GM12878 (cell line): ENCODE measurements around the gene STK39. TPM values are rescaled to one million over a fixed set of nuclear protein-coding genes. Genes with fewer than 3 reads are reported as not detected.

ENCODE experiments used
- ATAC-seq: fragments of 200-7000 bp; cut with Tn5 transposase; 3 replicates; pipeline ENCODE4 v1.9.1; 2020; ENCODE audit warnings: mild to moderate bottlenecking, moderate library complexity
- BruUV-seq: library from RNA; stranded (reverse); fragments of 400-500 nt; replicated peaks from 2 replicates; lab custom pipeline; 2021; lab: Mats Ljungman, UMichigan
- CTCF ChIA-PET: fragments of 300-600 bp; sonication (Branson Sonifier 250); formaldehyde crosslinking; extraction: SDS; loops from one replicate; lab custom pipeline; 2021; ENCODE audit warnings: inconsistent platforms; lab: Yijun Ruan, JAX
- POLR2A ChIA-PET: fragments of 350-600 bp; formaldehyde crosslinking; extraction: SDS; loops from one replicate; lab custom pipeline; 2021; ENCODE audit warnings: inconsistent platforms; lab: Charles Lee
- RAD21 ChIA-PET: fragments of 300-600 bp; sonication (Branson Sonifier 250); formaldehyde crosslinking; loops from one replicate; lab custom pipeline; 2023; ENCODE audit warnings: antibody characterized with exemption; ENCODE audit not compliant: unreplicated experiment; lab: Charles Lee
- SMC1A ChIA-PET: fragments of 300-600 bp; sonication (Branson Sonifier 250); formaldehyde crosslinking; loops from one replicate; lab custom pipeline; 2023; ENCODE audit not compliant: unreplicated experiment, uncharacterized antibody; lab: Charles Lee
- DNase-seq: peaks from one replicate; pipeline ENCODE4 v3.0.0-alpha.2; 2011; ENCODE audit warnings: low read depth, low spot score
- FAIRE-seq: peaks from 3 replicates; lab custom pipeline; 2011; peaks lifted over from hg19 to GRCh38; lab: Jason Lieb, UNC
- H2AFZ ChIP-seq: 2 replicates; pipeline ENCODE4 v1.6.0; 2011; ENCODE audit warnings: low read depth, low read length, control low read depth; ENCODE audit not compliant: control insufficient read depth
- H3K27ac ChIP-seq: 2 replicates; pipeline ENCODE4 v1.5.1; 2011; ENCODE audit warnings: control low read depth; ENCODE audit not compliant: control insufficient read depth, insufficient read depth
- H3K27me3 ChIP-seq, 2 experiments: replicated peaks in 1 of 2; 2 replicates each; pipeline versions ENCODE4 v1.6.0 to v1.6.1; 2011; ENCODE audit warnings: low read length in 1 of 2; ENCODE audit not compliant: control insufficient read depth in 2 of 2, insufficient read depth in 2 of 2
- H3K36me3 ChIP-seq, 2 experiments: 2 replicates each; pipeline ENCODE4 v1.5.1; 2011; ENCODE audit warnings: low read length in 1 of 2; ENCODE audit not compliant: control insufficient read depth in 2 of 2, insufficient read depth in 2 of 2
- H3K4me1 ChIP-seq: 2 replicates; pipeline ENCODE4 v1.6.1; 2011; ENCODE audit warnings: mild to moderate bottlenecking, low read length, moderate library complexity, mixed read lengths; ENCODE audit not compliant: control insufficient read depth, insufficient read depth
- H3K4me2 ChIP-seq: 2 replicates; pipeline ENCODE4 v1.6.0; 2011; ENCODE audit warnings: control low read depth; ENCODE audit not compliant: control insufficient read depth, insufficient read depth
- H3K4me3 ChIP-seq: fragments of 200-600 bp; sonication (generic); 2 replicates; pipeline ENCODE4 v1.5.1; 2016
- H3K79me2 ChIP-seq: 2 replicates; pipeline ENCODE4 v1.6.0; 2011; ENCODE audit warnings: low read length; ENCODE audit not compliant: control insufficient read depth, insufficient read depth
- H3K9ac ChIP-seq: 2 replicates; pipeline ENCODE4 v1.8.0; 2011; ENCODE audit warnings: low read length, control low read depth, mixed read lengths; ENCODE audit not compliant: control insufficient read depth, insufficient read depth
- H3K9me3 ChIP-seq: replicated peaks from 3 replicates; pipeline ENCODE4 v1.5.1; 2011; ENCODE audit warnings: mild to moderate bottlenecking, low read length; ENCODE audit not compliant: control insufficient read depth, insufficient read depth
- H4K20me1 ChIP-seq: 2 replicates; pipeline ENCODE4 v1.6.0; 2011; ENCODE audit not compliant: control insufficient read depth, insufficient read depth
- PRDM15 ChIP-seq: fragments of 450-650 bp; formaldehyde crosslinking; IDR thresholded peaks from 2 replicates; pipeline ENCODE4 v1.4.0; 2020; ENCODE audit warnings: mild to moderate bottlenecking, moderate library complexity
- WGBS: methylation state at CpG from one replicate; pipeline ENCODE4 v1.1.6; 2016; ENCODE audit warnings: low lambda C conversion rate; ENCODE audit not compliant: insufficient replicate concordance, insufficient coverage; ENCODE audit errors: missing lambda C conversion rate; 5-methylcytosine and 5-hydroxymethylcytosine counted together
- in situ Hi-C: fragments of 300-500 bp; cut with MboI; formaldehyde crosslinking; loops from 9 replicates; pipeline ENCODE4 v1.14.3; 2018; ENCODE audit warnings: mixed read lengths
- intact Hi-C: fragments of 100-400 bp; cut with micrococcal nuclease; formaldehyde crosslinking; loops from one replicate; pipeline ENCODE4 v1.14.2; 2022; ENCODE audit not compliant: unreplicated experiment
- polyA plus RNA-seq, 11 experiments: library from polyadenylated mRNA; depleted of rRNA in 4 of 11; unstranded in 6 of 11; stranded (reverse) in 5 of 11; fragments of >200 nt; fragmentation: Nextera tagmentation in 4 of 11; fragmentation: Illumina TruSeq in 1 of 11; extraction: Ambion mirVana in 4 of 11; extraction: Trizol in 1 of 11; gene quantifications; 1 replicate in 1 of 11; 2 replicates in 10 of 11; pipeline versions ENCODE4 v1.2.1 to v1.2.3, GENCODE V29; 2011 to 2016; ENCODE audit warnings: inconsistent platforms in 2 of 11, missing spikeins in 2 of 11, low read depth in 1 of 11
- total RNA-seq, 4 experiments: library from RNA; depleted of rRNA in 3 of 4; stranded (reverse); fragments of >200 nt in 3 of 4; fragmentation: Illumina TruSeq in 1 of 4; extraction: Trizol in 1 of 4; gene quantifications; 2 replicates each; pipeline versions ENCODE4 v1.2.1 to v1.2.3, GENCODE V29; 2013 to 2021

STK39 gene
- total and polyA plus RNA-seq, 10 of the 15 experiments (the other 5 are each of a cell fraction or from before 2014, with no cell fraction given) = 0.03 to 0.21 (median 0.07) TPM; not detected in 5

- H3K9ac ChIP-seq = no peak overlapping the region
- H3K27me3 ChIP-seq = no peaks in the 10 kb centered on the region; a peak in 1 of 4 replicates
- DNase-seq = no peak
- ChIA-PET SMC1A (interaction anchor here (3.1 kb wide), 1 partner anchor 155 kb away, joined by 20 read pairs; no protein-coding TSS in a partner anchor), POLR2A (no interaction called here)
- in situ Hi-C loops = no loop called here
- no peak overlapping the region for H3K27ac ChIP-seq
- no peak for ATAC-seq
- BruUV-seq = no TSS peak
- TF ChIP-seq PRDM15 (CRISPR knock-in tag) = no peak
- TF ChIP-seq, all 136 proteins: peak for 0
- Histone ChIP-seq H4K20me1 (no peaks in the 10 kb centered on the region), H3K9me3 (no peaks in the 10 kb centered on the region), H3K4me2 (no peak overlapping the region), H3K36me3 (no peaks in the 10 kb centered on the region), H3K4me3 (no peak overlapping the region), H3K79me2 (no peaks in the 10 kb centered on the region), H3K4me1 (no peaks in the 10 kb centered on the region), H2AFZ (no peak overlapping the region)
- ChIA-PET CTCF (interaction anchor here (0.6 to 5.3 kb wide), 3 partner anchors 22 to 155 kb away, joined by 3 to 46 read pairs (median 4); no protein-coding TSS in a partner anchor), RAD21 (no interaction called here)
- intact Hi-C loops = no loop called here
- FAIRE-seq = no peak
- WGBS = 34% methylated on average over 9 of the region's 9 CpGs
Measured at GRCh38 chr2:167963899-167964649, 283.3 kb downstream of the STK39 start.
